ENCODE data around the gene TSPAN4. TPM values are rescaled to one million over a fixed set of nuclear protein-coding genes. Genes with fewer than 3 reads are reported as not detected.

Gene TSPAN4
- total RNA-seq, 4 donors from 2014 or later, result 25.1 to 75.0 (median 32.4) TPM

GRCh38 chr11:880447-880846, 37.8 kb downstream of the TSPAN4 start:
- in situ Hi-C loops (cut with MboI; ENCODE audit: low pct_ligation_motif_present in 1 of 4, low pct_unique_long_range_greater_than_20kb in 1 of 4, low sequenced_read_pairs in 3 of 4), result loop anchor here in 1 of 4 donors (25.0 kb wide), 1 partner anchor 632 kb away; no protein-coding TSS in a partner anchor

GRCh38 chr11:882596-882995, 39.9 kb downstream of the TSPAN4 start:
- Histone ChIP-seq H3K27me3 (no peaks in the 10 kb centered on the region), H3K4me3 (no peak overlapping the region), H3K4me1 (no peaks in the 10 kb centered on the region), H3K9me3 (no peaks in the 10 kb centered on the region), H3K36me3 (peaks cover 0 to 8% (median 2%) of the 10 kb centered on the region in 4 donors), H3K27ac (no peak overlapping the region)
- 90 to 92% methylated on average over 2 to 14 of the region's 14 CpGs for WGBS, 2 donors (ENCODE audit: low coverage in 1 of 2)
- no peak for TF ChIP-seq CTCF (IDR thresholded peaks at IDR 0.05)
- no peak for TF ChIP-seq POLR2A (IDR thresholded peaks at IDR 0.05)
- TF ChIP-seq EP300 (IDR thresholded peaks at IDR 0.05; ENCODE audit: low read depth), result no peak
- TF ChIP-seq POLR2AphosphoS5 (IDR thresholded peaks at IDR 0.05), result no peak
- intact Hi-C loops (cut with DNase I; ENCODE audit: low total_unique reads) (no loop called here), in situ Hi-C loops (cut with MboI; ENCODE audit: low pct_ligation_motif_present in 1 of 4, low pct_unique_long_range_greater_than_20kb in 1 of 4, low sequenced_read_pairs in 3 of 4) (loop anchor here in 1 of 4 donors (25.0 kb wide), 1 partner anchor 630 kb away; no protein-coding TSS in a partner anchor)
- no peak for DNase-seq

More at GRCh38 chr11:880447-880846, 37.8 kb downstream of the TSPAN4 start:
- intact Hi-C loops (cut with DNase I; ENCODE audit: low total_unique reads), result no loop called here
- no peaks in the 10 kb centered on the region for H3K9me3 ChIP-seq
- TF ChIP-seq EP300 (IDR thresholded peaks at IDR 0.05; ENCODE audit: low read depth) (no peak), POLR2AphosphoS5 (IDR thresholded peaks at IDR 0.05) (no peak), CTCF (IDR thresholded peaks at IDR 0.05) (no peak), POLR2A (IDR thresholded peaks at IDR 0.05) (no peak)
- H3K4me1 ChIP-seq, result no peaks in the 10 kb centered on the region
- H3K27ac ChIP-seq, result no peak overlapping the region
- DNase-seq, result no peak
- 85 to 91% methylated on average over 4 to 14 of the region's 14 CpGs for WGBS, 2 donors (ENCODE audit: low coverage in 1 of 2)
- H3K36me3 ChIP-seq, result peaks cover 0 to 8% (median 2%) of the 10 kb centered on the region in 4 donors
- no peaks in the 10 kb centered on the region for H3K27me3 ChIP-seq
- no peak overlapping the region for H3K4me3 ChIP-seq

- no CpG with 5 or more reads among the region's 10 CpGs for WGBS, 2 donors (ENCODE audit: low coverage in 1 of 2)
- Histone ChIP-seq H3K27ac (no peak overlapping the region), H3K36me3 (peaks cover 0 to 8% (median 2%) of the 10 kb centered on the region in 4 donors), H3K27me3 (no peaks in the 10 kb centered on the region), H3K9me3 (no peaks in the 10 kb centered on the region), H3K4me1 (no peaks in the 10 kb centered on the region), H3K4me3 (no peak overlapping the region)
- no peak for TF ChIP-seq CTCF (IDR thresholded peaks at IDR 0.05)
- no peak for TF ChIP-seq POLR2A (IDR thresholded peaks at IDR 0.05)
- TF ChIP-seq EP300 (IDR thresholded peaks at IDR 0.05; ENCODE audit: low read depth), result no peak
- TF ChIP-seq POLR2AphosphoS5 (IDR thresholded peaks at IDR 0.05), result no peak
- in situ Hi-C loops (cut with MboI; ENCODE audit: low pct_ligation_motif_present in 1 of 4, low pct_unique_long_range_greater_than_20kb in 1 of 4, low sequenced_read_pairs in 3 of 4), result loop anchor here in 1 of 4 donors (25.0 kb wide), 1 partner anchor 629 kb away; no protein-coding TSS in a partner anchor
- no peak for DNase-seq
- intact Hi-C loops (cut with DNase I; ENCODE audit: low total_unique reads), result no loop called here
Measured at GRCh38 chr11:883527-883926, 40.9 kb downstream of the TSPAN4 start.

- no peaks in the 10 kb centered on the region for H3K4me1 ChIP-seq
- H3K4me3 ChIP-seq, result no peak overlapping the region
- TF ChIP-seq POLR2A (IDR thresholded peaks at IDR 0.05) (no peak), CTCF (IDR thresholded peaks at IDR 0.05) (no peak), POLR2AphosphoS5 (IDR thresholded peaks at IDR 0.05) (no peak), EP300 (IDR thresholded peaks at IDR 0.05; ENCODE audit: low read depth) (no peak)
- intact Hi-C loops (cut with DNase I; ENCODE audit: low total_unique reads), result no loop called here
- DNase-seq, result no peak
- in situ Hi-C loops (cut with MboI; ENCODE audit: low pct_ligation_motif_present in 1 of 4, low pct_unique_long_range_greater_than_20kb in 1 of 4, low sequenced_read_pairs in 3 of 4), result loop anchor here in 1 of 4 donors (25.0 kb wide), 1 partner anchor 628 kb away; no protein-coding TSS in a partner anchor
- no peaks in the 10 kb centered on the region for H3K9me3 ChIP-seq
- peaks cover 0 to 8% (median 0%) of the 10 kb centered on the region in 4 donors for H3K36me3 ChIP-seq
- H3K27me3 ChIP-seq, result no peaks in the 10 kb centered on the region
- no peak overlapping the region for H3K27ac ChIP-seq
- 79% methylated on average over 7 of the region's 16 CpGs; no CpG with 5 or more reads in 1 of the 2 donors for WGBS, 2 donors (ENCODE audit: low coverage in 1 of 2)
Measured at GRCh38 chr11:884578-885070, 42.0 kb downstream of the TSPAN4 start.
